Bronchus fibroblast of lung (primary cell): ENCODE results near the gene FRAT1. TPM values are rescaled to one million over a fixed set of nuclear protein-coding genes. Genes with fewer than 3 reads are reported as not detected.

Experiments used
- total RNA-seq: library from RNA; depleted of rRNA; stranded (reverse); fragments of >200 nt; gene quantifications from 2 replicates; pipeline ENCODE4 v1.2.3, GENCODE V29; 2015

FRAT1 gene
- total RNA-seq, result 1.0 and 1.6 TPM in 2 replicates

GRCh38 chr10:97318772-97319651 is at the start of gene FRAT1:
Gene FRAT1 (plus strand): TSS chr10:97319271. CDS start chr10:97319454, 183 bp downstream.

GRCh38 chr10:97292097-97292861 is 26.8 kb upstream of the FRAT1 start, which contains the start of gene ARHGAP19:
Gene ARHGAP19 (minus strand): TSS chr10:97292637. CDS start chr10:97292627, 10 bp downstream.

GRCh38 chr10:97334370-97335175 is 15.5 kb downstream of the FRAT1 start, which contains the start of gene FRAT2:
Gene FRAT2 (minus strand): TSS chr10:97334729. CDS start chr10:97334572, 157 bp downstream.

Other genes with a start within 250 kb of the FRAT1 start
- gene SLIT1, start 133.3 kb upstream of the FRAT1 start, total RNA-seq, result under 0.01 and 0.17 TPM in 2 replicates
- 11.3 and 16.5 TPM in 2 replicates for gene ARHGAP19, start 26.6 kb upstream of the FRAT1 start, total RNA-seq
- 2.7 and 3.7 TPM in 2 replicates for gene FRAT2, start 15.5 kb downstream of the FRAT1 start, total RNA-seq
- 20.7 and 21.0 TPM in 2 replicates for gene RRP12, start 82.1 kb downstream of the FRAT1 start, total RNA-seq
- 519 and 549 TPM in 2 replicates for gene PGAM1, start 106.9 kb downstream of the FRAT1 start, total RNA-seq
- 55.8 and 65.1 TPM in 2 replicates for gene EXOSC1, start 126.7 kb downstream of the FRAT1 start, total RNA-seq
- 54.1 and 54.3 TPM in 2 replicates for gene ZDHHC16, start 126.9 kb downstream of the FRAT1 start, total RNA-seq
- gene MMS19, start 179.2 kb downstream of the FRAT1 start, total RNA-seq, result 97.0 and 103 TPM in 2 replicates
- 19.5 and 20.2 TPM in 2 replicates for gene UBTD1, start 179.7 kb downstream of the FRAT1 start, total RNA-seq